Endothelial cell of umbilical vein (primary cell): ENCODE measurements around the gene PTH1R. TPM values are rescaled to one million over a fixed set of nuclear protein-coding genes. Genes with fewer than 3 reads are reported as not detected.

Experiments used
- BruUV-seq: library from RNA; stranded (reverse); fragments of 400-500 nt; replicated peaks from 2 replicates; lab custom pipeline; 2021; lab: Mats Ljungman, UMichigan
- CTCF ChIA-PET: fragments of 300-600, 350-600 bp; sonication (Branson Sonifier 250); formaldehyde crosslinking; loops from one replicate; lab custom pipeline; 2021; ENCODE audit warnings: antibody characterized with exemption, inconsistent platforms; lab: Charles Lee
- POLR2A ChIA-PET: fragments of 300-600, 350-600 bp; sonication (Branson Sonifier 250); formaldehyde crosslinking; loops from one replicate; lab custom pipeline; 2021; ENCODE audit warnings: antibody characterized with exemption, inconsistent platforms; lab: Charles Lee
- DNase-seq: peaks from one replicate; pipeline ENCODE4 v3.0.0-alpha.2; 2011; ENCODE audit warnings: low read depth, low spot score
- FAIRE-seq: peaks from 2 replicates; lab custom pipeline; 2011; peaks lifted over from hg19 to GRCh38; lab: Jason Lieb, UNC
- H2AFZ ChIP-seq: 2 replicates; pipeline ENCODE4 v1.6.0; 2012; ENCODE audit warnings: low read depth, low read length, control low read depth, inconsistent platforms
- H3K27ac ChIP-seq: 2 replicates; pipeline ENCODE4 v1.5.1; 2011; ENCODE audit warnings: low read depth, mild to moderate bottlenecking, control low read depth, low read length, moderate library complexity; ENCODE audit not compliant: insufficient read depth
- H3K27me3 ChIP-seq, 2 experiments: 2 replicates each; pipeline versions ENCODE4 v1.6.0 to v1.6.1; 2011; ENCODE audit warnings: low read length in 2 of 2, mixed read lengths in 1 of 2; ENCODE audit not compliant: control insufficient read depth in 2 of 2, insufficient read depth in 2 of 2
- H3K36me3 ChIP-seq, 2 experiments: 2 replicates in 1 of 2; 3 replicates in 1 of 2; pipeline ENCODE4 v1.5.1; 2011; ENCODE audit warnings: low read length in 2 of 2, mild to moderate bottlenecking in 1 of 2, moderate library complexity in 1 of 2; ENCODE audit not compliant: control insufficient read depth in 2 of 2, insufficient read depth in 2 of 2; ENCODE audit errors: extremely low read depth in 1 of 2
- H3K4me1 ChIP-seq: 3 replicates; pipeline ENCODE4 v1.5.1; 2011; ENCODE audit warnings: mild to moderate bottlenecking, low read length; ENCODE audit not compliant: control insufficient read depth, insufficient read depth; ENCODE audit errors: extremely low read depth
- H3K4me2 ChIP-seq: 2 replicates; pipeline ENCODE4 v1.6.1; 2011; ENCODE audit warnings: low read length, control low read depth, mixed read lengths; ENCODE audit not compliant: insufficient read depth
- H3K4me3 ChIP-seq, 3 experiments: fragments of 200-600 bp in 1 of 3; sonication (generic), shearing (Covaris generic) in 1 of 3; replicated peaks in 1 of 3; 2 replicates each; pipeline ENCODE4 v1.5.1; 2011 to 2016; ENCODE audit warnings: control low read depth in 3 of 3, low read length in 3 of 3, mild to moderate bottlenecking in 2 of 3, inconsistent platforms in 1 of 3, low read depth in 1 of 3, moderate library complexity in 1 of 3; ENCODE audit not compliant: insufficient read depth in 1 of 3
- H3K79me2 ChIP-seq: 2 replicates; pipeline ENCODE4 v1.6.0; 2012; ENCODE audit warnings: low read length, inconsistent platforms; ENCODE audit not compliant: control insufficient read depth, insufficient read depth
- H3K9ac ChIP-seq: replicated peaks from 2 replicates; pipeline ENCODE3; 2011; ENCODE audit warnings: low read length, control low read depth; ENCODE audit not compliant: insufficient read depth; ENCODE audit errors: extremely low read depth
- H3K9me1 ChIP-seq: replicated peaks from 3 replicates; pipeline ENCODE4 v1.6.0; 2011; ENCODE audit warnings: mild to moderate bottlenecking, low read length; ENCODE audit not compliant: control insufficient read depth, insufficient read depth; ENCODE audit errors: extremely low read depth
- H3K9me3 ChIP-seq: replicated peaks from 2 replicates; pipeline ENCODE4 v1.5.1; 2012; ENCODE audit warnings: low read length, inconsistent platforms; ENCODE audit not compliant: control insufficient read depth, insufficient read depth
- H4K20me1 ChIP-seq: replicated peaks from 2 replicates; pipeline ENCODE3; 2011; ENCODE audit warnings: mild to moderate bottlenecking, low read length; ENCODE audit not compliant: control insufficient read depth, insufficient read depth; ENCODE audit errors: extremely low read depth
- CTCF ChIP-seq, 2 donors: IDR thresholded peaks; 1 replicate in 1 of 2; 2 replicates in 1 of 2; pipeline ENCODE4 v1.5.1; 2011; ENCODE audit warnings: low read length in 2 of 2, mild to moderate bottlenecking in 2 of 2, moderate library complexity in 2 of 2, control low read depth in 1 of 2, inconsistent platforms in 1 of 2, low read depth in 1 of 2; ENCODE audit not compliant: insufficient read depth in 1 of 2; ENCODE audit errors: extremely low read depth in 1 of 2
- EZH2 ChIP-seq: IDR thresholded peaks from 2 replicates; pipeline ENCODE4 v1.6.1; 2012; ENCODE audit warnings: borderline replicate concordance, low read depth, mild to moderate bottlenecking, moderate library complexity, low read length, inconsistent platforms; ENCODE audit not compliant: severe bottlenecking
- FOS ChIP-seq: IDR thresholded peaks from 2 replicates; pipeline ENCODE4 v1.6.1; 2011; ENCODE audit warnings: mild to moderate bottlenecking, low read length, moderate library complexity, borderline replicate concordance; ENCODE audit not compliant: insufficient read depth
- GATA2 ChIP-seq: IDR thresholded peaks from 2 replicates; pipeline ENCODE4 v1.7.0; 2011; ENCODE audit warnings: low read depth, mild to moderate bottlenecking, moderate library complexity, mixed read lengths, low read length; ENCODE audit not compliant: insufficient read length, insufficient read depth
- JUN ChIP-seq: IDR thresholded peaks from 2 replicates; pipeline ENCODE4 v1.6.1; 2011; ENCODE audit warnings: borderline replicate concordance, low read depth; ENCODE audit not compliant: insufficient read length, insufficient read depth
- MYC ChIP-seq: IDR thresholded peaks from one replicate; pipeline ENCODE4 v1.6.1; 2011; ENCODE audit warnings: mild to moderate bottlenecking, low read depth, low read length
- POLR2A ChIP-seq: IDR thresholded peaks from 2 replicates; pipeline ENCODE4 v1.6.1; 2012; ENCODE audit warnings: low read depth, mild to moderate bottlenecking, control low read depth, low read length
- POLR2AphosphoS5 ChIP-seq: IDR thresholded peaks from 2 replicates; pipeline ENCODE4 v1.6.1; 2012; ENCODE audit warnings: low read depth, mild to moderate bottlenecking, control low read depth, low read length, moderate library complexity; ENCODE audit not compliant: insufficient read depth
- dilution Hi-C: fragments of 300-500 bp; cut with MboI; formaldehyde crosslinking; loops from one replicate; pipeline ENCODE4 v1.15.0; 2019; ENCODE audit warnings: low sequenced_read_pairs; ENCODE audit not compliant: extremely low pct_ligation_motif_present
- intact Hi-C: fragments of 100-400 bp; cut with micrococcal nuclease; formaldehyde crosslinking; loops from one replicate; pipeline ENCODE4 v1.10.0; 2022
- polyA plus RNA-seq, 4 experiments: library from polyadenylated mRNA; depleted of rRNA in 3 of 4; stranded (reverse) in 3 of 4; unstranded in 1 of 4; fragments of >200 nt; gene quantifications; 2 replicates each; pipeline versions ENCODE4 v1.2.1 to v1.2.3, GENCODE V29; 2011 to 2012; ENCODE audit warnings: missing spikeins in 1 of 4
- total RNA-seq: library from RNA; stranded (reverse); gene quantifications from 2 replicates; pipeline ENCODE4 v1.2.3, GENCODE V29; 2021

Gene PTH1R
- total and polyA plus RNA-seq, 2 donors (not counting 3 experiments of a cell fraction or from before 2014, with no cell fraction given), result 0.08 to 0.46 TPM

DNA sequence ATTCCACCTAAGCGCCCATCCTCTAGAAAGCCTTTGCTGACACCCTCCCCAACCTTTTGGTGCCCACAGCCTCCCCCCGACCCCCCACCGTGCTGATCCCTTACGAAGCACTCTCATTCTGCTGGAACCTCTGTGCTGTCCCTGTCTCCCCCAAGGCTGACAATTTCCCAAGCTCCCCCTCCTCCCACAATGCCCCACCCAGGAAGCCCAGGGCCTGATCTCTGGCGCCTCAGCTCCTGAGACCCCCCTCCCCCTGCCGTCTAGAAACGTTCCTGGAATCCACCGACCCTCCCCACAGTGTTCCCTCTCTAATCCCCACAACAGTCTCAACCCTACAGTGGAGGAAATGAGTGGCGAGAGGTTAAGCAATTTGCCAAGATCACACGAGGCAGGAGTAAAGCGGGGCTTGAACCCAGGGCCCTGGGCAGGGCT lies 32.6 kb upstream of the PTH1R start:
- Histone ChIP-seq H2AFZ (peak overlapping the region; percentile 96), H3K79me2 (no peaks in the 10 kb centered on the region), H3K9me3 (no peaks in the 10 kb centered on the region), H4K20me1 (no peaks in the 10 kb centered on the region), H3K9me1 (no peaks in the 10 kb centered on the region), H3K27me3 (peaks cover 2 to 8% of the 10 kb centered on the region in 2 experiments), H3K4me2 (no peak overlapping the region), H3K4me1 (peaks cover 14% of the 10 kb centered on the region), H3K9ac (no peak overlapping the region), H3K4me3 (no peak overlapping the region), H3K27ac (no peak overlapping the region), H3K36me3 (no peaks in the 10 kb centered on the region)
- POLR2A ChIA-PET, result no interaction called here
- no TSS peak for BruUV-seq
- dilution Hi-C loops, result no loop called here
- DNase-seq (no peak), FAIRE-seq (no peak)
- intact Hi-C loops, result loop anchor here (2.0 kb wide), 1 partner anchor 32 kb away; no protein-coding TSS in a partner anchor
- CTCF ChIA-PET, result interaction anchor here (0.8 to 2.0 kb wide), 10 partner anchors 8 to 356 kb away, joined by 3 to 13 read pairs (median 4); no protein-coding TSS in a partner anchor
- TF ChIP-seq POLR2AphosphoS5 (no peak), JUN (no peak), POLR2A (no peak), MYC (no peak), FOS (no peak), GATA2 (no peak)

- H3K27ac ChIP-seq, result peak overlapping the region; percentile 3
- intact Hi-C loops (loop anchor here (2.0 kb wide), 1 partner anchor 33 kb away; no protein-coding TSS in a partner anchor), dilution Hi-C loops (no loop called here)
- ChIA-PET CTCF (interaction anchor here (0.8 to 2.0 kb wide), 15 partner anchors 8 to 357 kb away, joined by 3 to 13 read pairs (median 4); no protein-coding TSS in a partner anchor), POLR2A (no interaction called here)
- FAIRE-seq, result peak; percentile 55
- no peaks in the 10 kb centered on the region for H3K79me2 ChIP-seq
- no peaks in the 10 kb centered on the region for H3K9me3 ChIP-seq
- no peaks in the 10 kb centered on the region for H3K36me3 ChIP-seq
- peaks cover 14% of the 10 kb centered on the region for H3K4me1 ChIP-seq
- H3K9ac ChIP-seq, result peak overlapping the region; percentile 58
- no peaks in the 10 kb centered on the region for H3K9me1 ChIP-seq
- no peaks in the 10 kb centered on the region for H4K20me1 ChIP-seq
- peak overlapping the region in 2 of 3 experiments; percentile 19 to 41 for H3K4me3 ChIP-seq
- no peak for TF ChIP-seq EZH2
- TF ChIP-seq POLR2A, result no peak
- no peak for TF ChIP-seq FOS
- no peak for TF ChIP-seq POLR2AphosphoS5
- TF ChIP-seq GATA2, result no peak
- TF ChIP-seq JUN, result no peak
- no peak for TF ChIP-seq CTCF (IDR thresholded peaks at IDR 0.05; ENCODE audit: extremely low read depth in 1 of 2, insufficient read depth in 1 of 2, low read depth in 1 of 2, low read length in 2 of 2)
- no peak for DNase-seq
- H3K27me3 ChIP-seq, result peaks cover 2 to 8% of the 10 kb centered on the region in 2 experiments
- peak overlapping the region; percentile 68 for H3K4me2 ChIP-seq
- peak overlapping the region; percentile 96 for H2AFZ ChIP-seq
- BruUV-seq, result no TSS peak
Observed at GRCh38 chr3:46845397-46845859, 32.1 kb upstream of the PTH1R start.
